CD4-positive, alpha-beta T cell treated with Interleukin-17A for 1 hour (primary cell): Measurements from ENCODE around the gene CNTNAP1.
A peak's percentile ranks its signal among the peaks of the same experiment; 100 is the strongest.
"Not testable (repeated sequence)": the region's sequence is repeated elsewhere in the genome, so short reads cannot be mapped to it uniquely, and the experiment has no call there.

Source experiments
- DNase-seq: peaks from one replicate; pipeline ENCODE4 v3.0.0-alpha.2; 2020

CNTNAP1 gene

DNA sequence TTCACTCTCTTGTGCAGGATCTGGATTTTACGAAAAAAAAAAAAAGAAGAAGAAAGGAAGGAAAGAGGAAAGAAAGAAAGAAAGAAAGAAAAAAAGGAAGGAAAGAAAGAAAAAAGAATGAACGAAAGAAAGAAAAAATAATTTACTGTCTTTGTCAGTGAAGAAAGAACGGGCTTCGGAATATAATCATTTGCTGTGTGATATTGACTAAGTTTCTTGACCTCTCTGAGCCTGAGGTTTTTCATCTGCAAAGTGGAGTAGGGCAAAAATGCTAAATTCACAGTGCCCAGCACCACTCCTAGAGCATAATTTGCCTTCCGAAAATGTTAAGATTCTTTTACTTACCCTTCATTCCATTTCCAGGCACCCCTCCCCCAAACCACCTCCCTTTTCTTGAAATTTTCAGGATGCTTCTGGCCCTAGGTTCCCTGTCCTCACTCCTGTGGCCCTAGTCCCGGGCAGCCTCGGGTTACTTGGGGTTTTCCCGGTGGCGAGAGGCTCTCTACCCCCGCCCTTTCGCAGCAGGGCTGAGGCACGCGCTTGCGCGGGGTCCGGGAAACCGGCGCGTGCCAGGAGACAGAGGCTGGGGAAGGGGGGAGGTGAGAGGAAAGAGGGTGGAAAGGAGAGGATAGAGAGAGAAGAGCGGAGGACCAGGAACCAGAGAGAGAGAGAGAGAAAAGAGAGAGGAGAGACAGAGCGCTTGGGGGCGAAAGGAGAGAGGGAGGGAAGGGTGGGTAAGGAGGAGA lies at the start of gene CNTNAP1:
CNTNAP1 (plus strand) TSS at position 556 of the 746 bp plus-strand sequence. CDS start 299 bp downstream, outside the sequence.
- DNase-seq, result no peak

DNA sequence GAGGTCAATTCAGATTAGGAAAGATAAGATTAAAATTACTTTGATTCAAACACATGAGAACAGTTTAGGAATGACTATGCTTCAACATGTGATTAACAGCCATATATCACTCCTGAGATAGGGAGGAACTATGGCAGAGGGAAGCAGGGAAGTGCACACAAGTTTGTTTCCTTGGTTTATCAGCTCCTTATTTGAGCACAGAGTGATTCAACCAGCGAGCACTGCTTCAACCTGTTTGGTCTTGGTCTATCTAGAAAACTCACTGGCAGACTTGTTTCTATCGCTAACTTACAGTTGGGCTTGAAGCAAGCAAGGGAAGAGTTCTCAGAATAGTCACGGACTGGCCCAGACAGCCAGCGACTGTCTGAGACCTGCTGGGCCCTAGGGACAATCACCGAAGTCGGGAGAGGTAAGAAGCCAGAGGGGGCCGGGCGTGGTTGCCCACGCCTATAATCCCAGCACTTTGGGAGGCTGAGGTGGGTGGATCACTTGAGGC lies 49.3 kb upstream of the CNTNAP1 start:
- no peak for DNase-seq

DNA sequence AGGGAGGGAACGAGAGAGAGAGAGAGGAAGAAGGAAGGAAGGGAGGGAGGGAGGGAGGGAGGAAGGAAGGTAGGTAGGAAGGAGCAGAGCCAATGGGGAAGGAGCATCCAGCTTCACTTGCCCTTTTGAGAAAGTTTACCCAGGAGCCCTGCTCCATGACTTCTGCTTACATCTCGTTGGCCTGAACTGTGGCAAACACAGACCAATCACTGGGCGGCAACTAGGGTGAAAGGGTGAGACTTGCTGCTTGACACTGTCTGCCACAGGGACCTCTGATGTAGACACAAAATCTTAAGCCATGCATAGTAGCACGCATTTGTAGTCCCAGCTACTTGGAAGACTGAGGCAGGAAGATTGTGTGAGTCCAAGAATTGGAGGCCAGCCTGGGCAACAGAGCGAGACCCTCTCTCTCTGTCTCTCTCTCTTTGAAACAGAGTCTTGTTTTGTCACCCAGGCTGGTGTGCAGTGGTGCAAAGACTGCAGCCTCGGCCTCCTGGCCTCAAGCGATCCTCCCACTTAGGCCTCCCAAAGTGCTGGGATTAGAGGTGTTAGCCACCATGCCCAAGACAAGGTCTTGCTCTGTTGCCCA lies 42.7 kb upstream of the CNTNAP1 start:
- DNase-seq, result no peak

DNA sequence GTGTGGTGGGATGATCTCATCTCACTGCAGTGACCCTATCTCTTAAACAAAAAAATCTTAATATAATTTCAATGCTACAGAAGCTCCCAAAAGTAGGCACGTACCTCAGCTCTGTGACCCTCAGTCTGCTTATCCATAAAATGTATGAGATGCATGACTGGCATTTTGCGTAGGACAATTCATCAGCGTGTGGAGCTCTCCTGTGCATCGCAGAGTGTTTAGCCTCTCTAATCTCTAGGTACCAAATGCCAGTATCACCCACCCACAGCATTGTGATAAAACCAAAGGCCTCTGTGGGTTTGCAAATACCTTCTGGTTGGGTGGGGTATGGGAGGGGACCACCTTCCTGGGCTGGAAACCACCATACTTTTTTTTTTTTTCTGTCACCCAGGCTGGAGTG lies 42.2 kb upstream of the CNTNAP1 start:
- no peak for DNase-seq

DNA sequence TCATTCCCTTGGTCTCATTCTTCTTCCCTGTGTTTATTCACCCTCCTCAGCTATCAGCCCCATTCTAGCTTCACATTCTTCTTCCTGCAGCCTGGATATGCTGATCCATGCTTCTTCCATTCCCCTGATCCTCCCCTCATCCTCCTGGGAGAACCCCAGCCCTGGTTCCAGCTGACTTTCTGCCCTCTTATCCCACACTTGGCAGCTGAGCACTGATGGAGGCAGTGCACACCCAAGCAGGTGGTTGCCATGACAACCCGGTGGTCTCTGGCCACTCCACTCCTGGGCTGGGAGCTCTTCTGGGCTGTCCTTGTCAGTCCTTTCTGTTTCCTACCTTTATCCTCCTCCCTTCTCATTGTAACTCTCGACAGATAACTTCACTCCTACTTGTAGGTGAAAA lies 40.0 kb upstream of the CNTNAP1 start:
- no peak for DNase-seq

DNA sequence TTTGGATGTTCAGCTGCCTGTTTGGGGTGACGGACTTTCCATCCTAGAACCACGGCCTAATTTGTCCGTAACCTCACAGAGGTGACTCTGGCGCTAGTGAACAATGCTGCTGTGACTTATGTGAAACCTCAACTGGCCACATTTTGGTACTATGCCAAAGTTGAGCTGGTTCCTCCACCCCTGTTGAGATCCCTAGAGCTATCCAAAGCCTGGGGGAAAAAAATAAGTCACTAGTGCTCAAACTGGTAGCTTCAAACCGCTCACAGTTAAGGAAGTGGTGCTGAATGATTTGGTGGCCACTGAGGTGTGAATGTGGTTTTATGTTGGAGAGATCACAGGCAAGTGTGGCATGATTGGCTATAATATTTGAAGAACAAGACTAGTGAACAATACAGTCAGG lies 34.6 kb upstream of the CNTNAP1 start:
- DNase-seq, result no peak

DNA sequence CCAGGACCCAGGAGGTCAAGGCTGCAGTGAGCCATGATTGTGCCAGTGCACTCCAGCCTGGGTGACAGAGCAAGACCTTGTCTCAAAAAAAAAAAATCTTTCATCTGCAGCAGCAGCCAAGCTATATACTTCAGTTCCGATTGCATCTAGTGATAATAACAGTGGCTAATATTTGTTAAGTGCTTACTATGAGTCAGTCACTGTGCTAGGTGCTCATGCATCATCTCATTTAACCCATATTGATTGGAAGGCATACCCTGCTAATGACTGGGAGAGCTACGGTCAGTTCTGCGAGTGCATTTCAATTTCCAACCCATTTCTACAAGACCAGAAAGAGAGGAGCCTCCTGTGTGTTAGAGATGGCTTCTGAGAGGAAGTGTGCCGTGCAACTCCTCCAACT lies 30.9 kb upstream of the CNTNAP1 start:
- no peak for DNase-seq

DNA sequence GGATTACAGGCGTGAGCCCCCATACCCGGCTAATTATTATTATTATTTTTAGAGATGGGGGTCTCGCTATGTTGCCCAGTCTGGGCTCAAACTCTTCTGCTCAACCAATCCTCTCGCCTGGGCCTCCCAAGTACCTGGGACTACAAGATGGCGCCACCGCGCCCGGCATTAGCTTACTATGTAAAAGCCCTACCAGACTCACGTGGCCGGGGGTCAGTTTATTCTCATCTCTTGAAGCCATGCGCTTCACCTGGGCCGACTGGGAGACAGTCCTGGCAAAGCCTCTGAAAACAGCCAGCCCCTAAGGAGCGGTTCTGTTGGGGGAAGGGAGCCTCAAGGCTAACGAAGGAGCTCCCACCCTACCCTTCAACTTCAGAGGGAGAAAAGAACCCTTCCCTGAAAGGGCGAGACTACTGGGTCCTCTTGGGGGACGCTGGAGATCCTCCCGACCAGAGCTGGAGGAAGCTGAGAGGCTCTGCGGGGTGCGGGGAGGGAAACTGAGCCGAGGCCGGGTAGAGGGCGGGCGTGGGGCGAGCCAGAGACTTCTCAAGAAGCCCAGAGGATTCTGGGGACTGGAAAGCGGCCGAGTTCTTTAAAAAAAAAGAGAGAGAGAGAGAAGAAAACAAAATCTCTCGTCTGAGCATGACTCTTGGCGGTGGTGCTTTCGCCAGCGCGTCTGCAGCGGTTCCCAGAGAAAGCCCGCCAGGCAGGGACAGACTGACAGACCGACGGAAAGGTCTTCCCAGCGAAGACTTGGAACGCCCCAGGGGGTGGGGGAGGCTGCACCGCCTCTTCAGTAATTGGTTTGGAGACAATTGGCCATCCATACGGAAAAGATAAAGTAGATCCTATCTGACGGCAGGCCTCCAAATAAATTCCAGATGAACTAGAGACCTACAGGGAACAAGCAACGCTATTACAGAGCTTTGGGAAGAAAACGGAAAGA lies 28.9 kb upstream of the CNTNAP1 start:
- no peak for DNase-seq

DNA sequence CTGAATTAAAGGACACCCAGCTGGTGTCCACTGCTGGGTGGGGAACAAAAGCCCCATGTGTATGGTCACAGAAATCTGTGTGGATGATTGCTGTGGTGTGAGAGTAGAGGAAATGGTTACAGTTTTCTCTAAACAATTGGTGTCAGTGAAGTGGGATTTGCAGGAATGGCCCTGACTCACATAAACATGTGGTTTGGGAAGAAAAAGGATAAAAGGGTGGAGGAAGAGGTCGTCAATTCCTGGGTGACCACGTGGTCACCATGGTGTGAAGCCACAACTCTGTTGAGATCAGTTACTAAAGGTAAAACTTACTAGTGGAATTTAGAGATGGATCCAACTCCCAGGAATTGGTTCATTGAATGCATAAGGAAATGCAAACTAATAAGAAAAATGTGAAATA lies 26.8 kb upstream of the CNTNAP1 start:
- DNase-seq, result no peak

DNA sequence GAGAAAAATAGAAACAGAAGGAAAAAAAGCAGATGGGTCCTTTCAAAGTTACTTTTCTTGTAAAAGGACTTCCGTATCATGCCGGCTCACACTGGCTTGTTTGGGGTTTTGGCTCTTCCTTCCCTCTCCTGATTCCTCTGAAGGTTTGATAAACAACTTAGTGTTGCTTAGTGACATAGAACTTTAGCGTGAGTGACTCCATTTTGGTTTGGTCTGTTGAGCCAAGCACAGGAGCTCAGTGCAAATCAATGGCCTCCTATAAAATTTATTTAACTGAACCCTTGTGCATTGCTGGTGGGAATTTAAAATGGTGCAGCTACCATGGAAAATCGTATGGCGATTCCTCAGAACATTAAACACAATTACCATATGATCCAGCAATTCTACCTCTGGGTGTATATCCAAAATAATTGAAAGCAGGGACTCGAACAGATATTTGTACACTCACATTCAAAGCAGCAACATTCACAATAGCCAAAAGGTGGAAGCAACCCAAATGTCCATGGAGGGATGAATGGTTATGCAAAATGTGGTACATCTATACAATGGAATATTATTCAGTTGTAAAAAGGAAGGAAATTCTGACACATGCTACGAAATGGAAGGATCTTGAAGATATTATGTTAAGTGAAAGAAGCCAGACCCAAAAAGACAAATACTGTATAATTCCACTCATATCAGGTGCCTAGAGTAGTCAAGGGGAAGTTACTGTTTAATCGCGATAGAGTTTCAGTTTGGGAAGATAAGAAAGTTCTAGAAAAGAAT lies 24.3 kb upstream of the CNTNAP1 start:
- no peak for DNase-seq

DNA sequence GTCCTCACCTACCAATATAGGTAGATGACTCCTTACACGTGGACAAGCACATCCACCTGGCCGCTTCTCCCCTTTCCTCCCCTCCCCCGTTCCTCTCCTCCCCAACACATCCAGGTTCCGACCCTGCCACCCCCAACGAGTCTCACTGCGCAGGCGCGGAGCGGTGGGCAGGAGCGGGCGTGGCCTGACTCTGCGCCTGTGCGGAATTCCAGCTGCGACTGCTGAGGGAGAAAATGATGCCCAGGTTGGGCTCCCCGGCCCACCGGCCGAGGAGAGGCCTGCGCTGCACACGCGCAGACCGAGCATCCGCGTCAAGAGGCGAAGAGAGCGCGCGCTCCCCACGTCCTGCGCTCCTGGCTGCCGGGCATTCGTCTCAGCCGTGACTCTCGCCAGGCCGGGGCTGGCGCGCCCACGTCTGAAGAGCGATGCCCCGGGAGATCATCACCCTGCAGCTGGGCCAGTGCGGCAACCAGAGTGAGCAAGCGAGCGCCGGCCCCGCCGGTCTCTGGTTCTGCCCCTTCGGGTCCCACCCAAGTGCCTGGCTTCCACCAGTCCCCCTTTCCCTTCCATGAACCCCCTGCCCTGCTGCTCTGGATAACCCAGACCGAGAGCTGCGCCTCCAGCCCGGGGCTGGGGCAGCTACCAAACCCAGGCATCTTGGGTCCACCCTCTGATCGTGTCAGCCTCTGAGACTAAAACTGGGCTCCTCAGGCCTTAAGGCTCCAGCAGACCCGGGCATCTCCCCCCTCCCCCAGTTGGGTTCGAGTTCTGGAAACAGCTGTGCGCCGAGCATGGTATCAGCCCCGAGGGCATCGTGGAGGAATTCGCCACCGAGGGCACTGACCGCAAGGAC lies 23.0 kb upstream of the CNTNAP1 start, which contains the start of gene TUBG2:
TUBG2 (plus strand) TSS at position 206 of the 853 bp plus-strand sequence; CDS start at position 426, 220 bp downstream.
- DNase-seq, result peak; percentile 82

DNA sequence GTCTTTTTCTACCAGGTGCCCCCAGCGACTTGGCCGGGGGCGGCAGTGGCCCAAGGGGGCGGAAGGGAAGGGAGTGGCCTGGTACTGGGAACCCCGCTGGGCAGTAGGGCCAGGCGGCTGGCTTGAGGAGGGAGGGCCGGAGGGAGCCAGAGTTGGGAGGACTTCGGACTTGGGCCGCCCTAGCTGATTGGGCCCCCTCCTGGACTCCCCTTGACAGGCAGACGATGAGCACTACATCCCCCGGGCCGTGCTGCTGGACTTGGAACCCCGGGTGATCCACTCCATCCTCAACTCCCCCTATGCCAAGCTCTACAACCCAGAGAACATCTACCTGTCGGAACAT lies 22.4 kb upstream of the CNTNAP1 start:
- not testable (repeated sequence) for DNase-seq

DNA sequence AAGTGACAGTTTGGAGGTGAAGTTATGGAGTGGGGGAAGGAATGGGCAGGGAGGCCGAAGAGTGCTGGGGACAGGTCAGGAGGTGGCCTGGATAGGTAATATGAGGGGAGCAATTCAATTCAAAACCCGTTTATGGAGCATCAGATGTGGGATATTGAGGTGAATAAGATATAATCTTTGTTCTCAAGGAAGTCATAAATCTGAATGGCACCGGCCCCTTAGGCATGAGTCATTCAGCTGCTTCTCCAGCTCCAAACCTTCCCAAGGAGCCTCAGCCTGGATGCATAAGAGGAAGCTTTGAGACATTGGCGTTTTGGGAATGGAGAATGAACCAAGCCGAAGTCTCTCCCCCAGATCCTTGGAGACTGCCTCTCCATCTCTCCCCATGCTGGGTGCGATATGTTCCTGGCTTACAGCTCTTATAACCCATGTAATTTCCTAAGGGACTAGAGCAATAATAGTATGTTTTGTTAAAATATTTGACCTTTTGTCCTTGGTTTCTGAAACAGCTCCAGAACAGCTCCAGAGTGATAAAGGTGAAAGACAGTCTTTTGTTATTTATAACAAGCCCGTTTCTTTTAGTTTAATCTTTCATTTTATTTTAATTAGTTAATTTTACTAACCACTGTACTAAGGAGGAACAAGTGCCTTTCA lies 21.5 kb upstream of the CNTNAP1 start:
- no peak for DNase-seq

DNA sequence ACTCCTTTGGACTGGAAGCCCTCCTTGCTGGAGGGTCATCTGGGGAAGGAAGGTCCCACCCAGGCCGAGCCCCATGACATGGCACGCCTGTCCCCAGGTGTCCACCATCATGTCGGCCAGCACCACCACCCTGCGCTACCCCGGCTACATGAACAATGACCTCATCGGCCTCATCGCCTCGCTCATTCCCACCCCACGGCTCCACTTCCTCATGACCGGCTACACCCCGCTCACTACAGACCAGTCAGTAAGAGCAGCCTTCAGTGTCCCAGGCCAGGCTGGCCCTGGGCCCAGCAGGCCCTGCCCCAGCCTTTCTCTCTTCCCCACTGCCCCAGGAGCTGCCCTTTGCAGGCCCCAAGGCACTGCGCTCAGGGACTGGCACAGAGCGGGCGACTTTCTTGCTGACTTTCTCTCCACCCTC lies 16.7 kb upstream of the CNTNAP1 start:
- no peak for DNase-seq

DNA sequence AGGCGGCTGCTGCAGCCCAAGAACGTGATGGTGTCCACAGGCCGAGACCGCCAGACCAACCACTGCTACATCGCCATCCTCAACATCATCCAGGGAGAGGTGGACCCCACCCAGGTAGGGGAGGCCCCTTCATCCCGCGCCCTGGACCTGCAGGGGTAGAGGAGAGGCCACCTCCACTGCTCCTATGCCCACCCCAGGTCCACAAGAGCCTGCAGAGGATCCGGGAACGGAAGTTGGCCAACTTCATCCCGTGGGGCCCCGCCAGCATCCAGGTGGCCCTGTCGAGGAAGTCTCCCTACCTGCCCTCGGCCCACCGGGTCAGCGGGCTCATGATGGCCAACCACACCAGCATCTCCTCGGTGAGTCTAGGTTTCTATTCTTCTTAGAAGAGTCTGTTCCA lies 16.2 kb upstream of the CNTNAP1 start:
- DNase-seq, result not testable (repeated sequence)

DNA sequence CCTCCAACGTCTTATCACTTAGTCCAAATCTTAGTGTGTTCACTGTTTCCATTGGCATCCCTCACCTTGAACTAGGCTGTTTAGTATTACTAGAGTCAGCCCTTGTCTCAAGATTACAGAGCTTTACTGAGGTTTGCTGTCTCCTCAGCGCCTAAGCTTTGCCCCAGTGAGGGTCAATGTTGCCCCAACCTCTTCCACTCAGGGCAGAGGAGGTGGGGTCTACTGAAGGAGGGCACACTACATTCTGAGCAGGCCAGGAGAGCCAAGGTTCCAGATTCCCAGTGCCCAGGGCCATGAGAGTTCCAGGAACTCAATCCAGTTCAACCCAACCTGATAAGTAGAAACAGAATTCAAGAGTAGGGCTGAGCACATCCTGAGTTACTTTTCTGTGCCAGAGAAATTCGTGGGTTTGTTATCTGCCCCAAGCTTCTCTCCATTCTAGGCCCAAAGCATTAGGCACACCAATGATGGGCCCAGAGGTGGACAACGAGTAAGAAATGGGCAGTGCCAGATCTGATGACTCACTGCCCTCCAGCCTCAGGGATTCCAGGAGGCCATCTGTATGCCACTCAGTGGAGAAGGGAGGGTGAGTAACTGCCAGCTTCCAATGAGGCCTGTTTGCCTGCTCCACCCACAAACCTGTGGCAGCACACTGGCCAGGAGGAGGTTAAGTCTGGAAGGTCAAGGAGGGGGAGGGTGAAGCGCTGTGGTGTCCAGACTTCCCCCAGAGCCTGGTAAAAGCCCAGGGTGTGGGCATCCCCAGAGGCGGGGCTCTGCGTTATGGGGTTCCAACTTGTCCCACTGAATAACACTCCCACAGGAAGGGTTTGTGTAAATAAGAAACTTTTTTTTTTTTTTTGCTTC lies 15.0 kb upstream of the CNTNAP1 start:
- DNase-seq, result no peak

DNA sequence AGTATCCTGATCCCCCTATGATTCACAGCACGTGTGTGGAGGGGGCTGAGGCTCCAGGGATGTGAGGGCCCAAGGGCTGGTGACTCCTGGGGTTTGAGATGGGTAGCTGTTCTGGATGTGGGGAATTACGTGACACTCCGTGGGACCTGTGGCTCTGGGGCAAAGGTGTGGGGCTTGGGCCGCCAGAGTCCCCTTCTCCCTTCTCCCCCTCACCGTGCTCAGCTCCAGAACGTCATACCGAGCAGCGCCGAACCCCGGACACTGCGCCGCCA lies 12.7 kb upstream of the CNTNAP1 start:
- no peak for DNase-seq

DNA sequence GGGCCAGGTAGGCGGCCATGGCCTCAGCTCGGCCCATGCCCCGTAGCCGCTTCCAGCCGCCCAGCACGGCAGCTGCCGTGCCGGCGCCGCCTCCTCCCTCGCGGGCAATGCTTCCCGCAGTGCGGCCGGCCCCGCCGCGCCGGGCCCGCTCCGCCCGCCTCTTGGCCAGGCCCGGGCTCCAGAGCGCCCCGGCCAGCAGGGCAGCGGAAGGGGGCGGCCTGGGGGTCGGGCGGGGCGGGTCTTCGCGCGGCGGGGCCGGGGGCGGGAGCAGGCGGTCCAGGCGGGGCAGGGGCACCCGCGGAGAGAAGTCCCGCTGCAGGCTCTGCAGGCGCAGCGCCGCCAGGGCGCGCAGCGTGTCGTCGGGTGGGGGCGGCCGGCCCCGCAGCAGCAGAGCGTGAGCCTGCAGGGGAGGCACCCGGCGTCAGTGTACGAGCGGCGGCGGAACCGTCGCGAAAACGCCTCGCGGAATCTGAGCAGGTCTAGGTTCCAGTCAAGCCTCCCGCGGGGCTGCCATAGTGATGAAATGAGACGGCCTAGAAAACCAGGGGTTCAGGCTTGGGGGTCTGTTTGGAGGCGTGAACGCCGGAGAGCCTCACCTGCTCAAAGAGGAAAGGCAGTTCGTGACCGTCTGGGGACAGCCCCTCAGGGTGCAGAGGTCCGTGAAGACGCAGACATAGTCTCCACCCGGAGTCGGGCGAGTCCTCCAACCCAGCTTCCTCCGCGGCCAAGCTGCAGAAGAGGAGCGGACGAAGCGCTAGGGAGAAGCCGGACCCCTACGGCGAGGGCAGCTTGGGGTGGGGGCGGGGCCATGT lies 12.1 kb upstream of the CNTNAP1 start:
- DNase-seq, result peak; percentile 52
